CD1c-positive myeloid dendritic cell (primary cell): Measurements from ENCODE around the gene BMP5.

Source experiments
- DNase-seq: peaks from one replicate; pipeline ENCODE4 v3.0.0-alpha.2; 2016; ENCODE audit errors: extremely low spot score

BMP5 gene

GRCh38 chr6:55811074-55811473 lies 64.3 kb downstream of the BMP5 start:
- no peak for DNase-seq

GRCh38 chr6:55802259-55802658 lies 73.1 kb downstream of the BMP5 start:
- no peak for DNase-seq

- no peak for DNase-seq
These were observed 76.8 kb downstream of the BMP5 start for GRCh38 chr6:55798571-55798970.

DNA sequence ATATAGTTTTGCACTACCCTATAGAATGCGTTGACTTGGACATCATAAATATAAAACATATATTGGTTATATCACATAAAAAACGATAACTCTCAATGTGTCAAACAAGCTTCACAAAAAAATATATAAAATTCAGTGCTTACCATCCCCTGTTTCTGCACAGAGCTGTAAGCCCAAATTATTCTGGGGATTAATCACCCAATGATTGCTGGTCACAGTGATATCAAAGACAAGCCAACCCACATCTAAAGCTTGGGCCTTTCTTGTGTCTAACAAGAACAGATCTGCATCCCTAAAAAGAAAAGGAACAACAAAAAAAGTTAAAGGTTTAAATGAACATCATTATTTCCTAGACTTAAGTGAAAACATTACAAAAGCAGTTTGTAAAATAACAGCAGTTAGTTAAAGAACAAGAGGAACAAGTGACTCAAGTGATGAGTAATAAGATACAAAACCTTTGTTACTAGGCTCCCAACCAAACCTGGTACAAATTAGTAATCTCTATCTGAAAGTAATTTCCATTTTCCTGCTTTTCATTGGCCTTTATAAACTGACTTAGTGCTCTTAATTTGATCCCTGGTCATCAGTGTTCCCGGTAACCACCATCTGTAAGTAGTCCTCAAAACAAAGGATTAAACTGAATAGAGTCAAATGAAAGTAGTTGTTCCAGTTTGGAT lies 81.1 kb downstream of the BMP5 start:
- no peak for DNase-seq

DNA sequence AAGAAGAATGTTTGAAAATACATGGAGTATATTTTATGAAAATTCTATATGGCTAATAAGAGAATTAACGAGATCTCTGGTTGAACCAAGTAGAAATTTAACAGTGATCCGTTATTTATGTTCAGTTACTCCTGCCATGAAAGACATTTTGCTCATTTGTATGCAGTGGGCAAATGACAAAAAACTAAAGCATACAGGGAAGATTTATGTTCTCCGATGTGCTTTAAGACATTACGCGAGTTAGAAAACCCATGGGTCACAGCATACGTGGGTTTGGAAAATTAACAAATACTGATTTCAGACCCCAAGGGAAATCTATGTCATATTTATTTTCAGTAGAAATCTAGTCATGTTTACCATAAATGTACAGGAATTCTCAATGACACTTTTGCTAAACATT lies 90.1 kb downstream of the BMP5 start:
- DNase-seq, result no peak

DNA sequence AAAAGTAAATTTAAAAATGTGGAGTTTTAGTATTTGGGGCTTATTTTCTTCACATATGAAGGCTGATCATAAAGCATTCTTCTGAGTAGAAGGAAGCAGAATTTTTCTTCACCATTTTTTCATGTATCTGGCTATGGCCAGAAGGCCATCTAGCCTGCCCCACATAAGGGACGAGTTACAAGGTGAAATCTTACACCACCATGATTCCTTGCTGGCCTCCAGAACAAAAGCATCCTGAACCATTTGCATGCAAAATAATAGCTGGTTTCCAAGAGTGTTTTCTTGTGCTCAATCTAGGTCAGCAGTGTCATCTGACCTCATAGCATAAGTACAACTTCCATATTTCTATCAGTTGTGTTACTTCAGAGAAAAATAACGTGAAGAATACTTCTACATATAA lies 93.1 kb downstream of the BMP5 start:
- DNase-seq, result no peak

GRCh38 chr6:55778705-55779104 lies 96.7 kb downstream of the BMP5 start:
- DNase-seq, result no peak

DNA sequence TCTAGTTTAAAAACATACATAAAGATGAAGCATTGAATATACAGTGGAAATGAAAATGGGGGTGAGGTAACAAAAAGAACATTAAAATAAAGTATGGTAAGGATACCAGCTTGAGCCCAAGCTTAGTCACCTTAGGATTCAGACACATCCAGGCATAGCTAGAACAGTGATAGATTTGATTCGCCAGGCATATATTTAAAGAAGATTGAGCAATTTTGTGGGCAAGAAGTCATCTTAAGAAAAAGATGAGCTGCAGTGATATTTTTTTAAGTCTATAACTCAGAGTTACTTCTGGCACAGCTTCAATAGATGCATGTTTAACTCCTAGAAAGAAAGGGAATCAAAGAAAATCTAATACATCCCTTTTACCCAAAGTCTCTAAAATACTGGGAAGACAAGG lies 97.9 kb downstream of the BMP5 start:
- no peak for DNase-seq

DNA sequence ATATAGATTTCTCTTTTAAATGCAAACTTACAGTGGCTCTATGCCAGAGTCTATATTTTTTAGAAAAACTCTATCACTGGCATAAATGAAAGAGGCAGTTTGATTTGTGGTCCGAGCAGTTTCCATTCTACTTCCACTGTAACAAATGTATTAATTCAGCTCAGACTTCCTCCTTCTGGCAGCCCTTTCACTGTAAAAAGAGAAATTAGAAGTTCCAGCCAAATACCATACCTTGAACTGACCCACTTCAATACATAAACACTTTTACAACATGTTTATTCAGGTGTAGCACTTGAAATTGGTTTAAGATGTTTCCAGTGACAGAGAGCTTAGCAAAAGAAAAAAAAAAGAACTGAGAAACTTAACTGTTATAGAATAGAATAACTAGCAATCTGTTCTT lies 99.3 kb downstream of the BMP5 start:
- no peak for DNase-seq

DNA sequence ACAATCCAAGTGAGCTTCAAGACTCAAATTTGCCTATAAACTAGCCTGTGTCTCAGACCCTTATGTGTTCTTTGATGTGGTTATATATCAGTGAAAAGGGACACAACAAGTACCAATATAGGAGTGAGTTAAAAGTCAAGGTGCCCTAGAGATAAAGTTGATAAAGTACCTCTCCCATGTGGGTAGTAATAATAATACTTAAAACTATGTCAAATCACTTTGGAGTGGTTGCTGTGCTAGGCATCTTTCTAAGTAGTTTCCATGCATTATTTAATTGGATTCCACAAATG lies 100.4 kb downstream of the BMP5 start:
- DNase-seq, result no peak

GRCh38 chr6:55774286-55775028 lies 100.9 kb downstream of the BMP5 start:
- DNase-seq, result no peak

GRCh38 chr6:55773620-55774216 lies 101.7 kb downstream of the BMP5 start:
- no peak for DNase-seq

- no peak for DNase-seq
These were observed 102.7 kb downstream of the BMP5 start for GRCh38 chr6:55772730-55773129.

DNA sequence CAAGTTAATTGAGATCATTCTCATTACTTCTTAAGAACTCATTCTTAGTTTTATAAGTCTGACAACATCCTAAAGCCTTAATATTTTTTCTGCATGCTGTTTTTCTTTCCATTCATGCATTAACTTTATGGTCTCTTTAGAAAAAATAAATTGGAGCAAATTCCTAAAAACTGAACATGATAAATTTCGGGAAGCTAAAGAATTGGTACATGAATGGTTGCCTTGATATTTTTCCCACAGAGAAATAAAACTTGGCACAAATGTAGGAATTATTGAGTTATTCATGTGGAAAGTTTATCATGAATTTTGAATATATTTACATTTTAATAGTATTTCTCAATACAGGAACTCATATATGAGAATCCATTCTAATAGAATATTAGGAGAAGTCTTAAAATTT lies 115.9 kb downstream of the BMP5 start:
- no peak for DNase-seq

- DNase-seq, result no peak
These were observed 117.0 kb downstream of the BMP5 start for GRCh38 chr6:55758156-55758937.

DNA sequence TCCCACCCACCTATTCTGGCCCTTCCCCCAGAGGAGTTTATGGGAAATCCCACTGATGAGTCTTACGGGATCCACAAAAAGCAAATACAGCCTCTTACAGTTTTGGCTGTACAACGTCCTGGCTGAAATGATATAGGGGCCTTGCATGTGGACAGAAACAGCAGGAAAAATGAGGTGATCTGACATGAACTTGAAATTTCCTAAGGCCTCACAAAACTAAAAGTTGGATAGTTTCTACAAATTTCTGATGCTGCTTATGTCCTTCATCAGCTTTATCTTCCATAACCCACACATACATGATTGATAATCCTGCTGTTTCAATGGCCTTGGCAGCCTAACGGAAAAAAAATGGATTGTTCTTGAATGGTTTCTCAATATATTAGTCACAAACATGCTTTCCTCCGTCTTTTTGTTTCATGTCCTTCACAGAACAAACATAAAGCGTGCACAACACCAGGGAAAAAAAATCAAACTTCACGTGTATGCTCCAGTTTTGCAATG lies 118.8 kb downstream of the BMP5 start:
- no peak for DNase-seq

DNA sequence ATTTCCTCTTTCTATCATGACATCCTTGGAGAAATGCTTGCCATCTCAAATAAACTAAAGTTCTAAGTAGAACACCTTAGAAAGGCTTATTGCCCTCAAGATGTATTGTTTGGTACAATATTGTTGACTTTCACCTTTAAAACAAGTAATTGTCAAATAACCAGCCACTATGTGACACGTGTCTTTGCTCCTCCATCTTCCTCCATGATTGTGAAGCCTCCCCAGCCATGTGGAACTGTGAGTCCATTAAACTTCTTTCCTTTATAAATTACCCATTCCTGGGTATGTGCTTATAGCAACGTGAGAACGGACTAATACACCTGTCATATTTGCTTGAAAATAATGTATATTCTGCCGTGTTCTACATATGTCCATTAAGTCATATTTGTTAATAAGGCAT lies 126.5 kb downstream of the BMP5 start:
- DNase-seq, result no peak

GRCh38 chr6:55746473-55746872 lies 128.9 kb downstream of the BMP5 start:
- DNase-seq, result no peak

GRCh38 chr6:55734256-55734655 lies 141.1 kb downstream of the BMP5 start:
- no peak for DNase-seq

- DNase-seq, result no peak
These were observed 145.7 kb downstream of the BMP5 start for GRCh38 chr6:55729665-55730064.

- no peak for DNase-seq
These were observed 149.2 kb downstream of the BMP5 start for GRCh38 chr6:55726144-55726543.

- no peak for DNase-seq
These were observed 160.6 kb downstream of the BMP5 start for GRCh38 chr6:55714831-55715230.

DNA sequence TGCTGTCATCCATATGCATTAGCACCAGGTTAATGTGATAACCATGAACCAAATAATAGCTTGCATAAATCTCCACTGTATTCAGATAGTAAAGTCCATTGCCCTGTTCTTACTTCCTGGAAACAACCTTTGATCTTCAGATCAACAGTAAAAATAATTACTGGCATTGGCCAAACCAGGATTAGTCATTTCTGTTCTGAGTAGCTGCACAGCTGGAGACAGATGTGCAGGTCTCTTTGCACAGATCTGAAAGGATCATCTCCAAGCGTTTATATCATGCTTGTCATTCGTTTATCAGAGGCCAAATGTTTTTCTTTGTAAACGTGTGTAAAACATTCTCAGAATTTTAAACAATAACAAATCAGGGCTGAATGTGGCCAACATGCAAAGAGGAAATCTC lies 162.0 kb downstream of the BMP5 start:
- DNase-seq, result no peak
